Measurements from ENCODE around the gene REPIN1. TPM values are rescaled to one million over a fixed set of nuclear protein-coding genes. Genes with fewer than 3 reads are reported as not detected.

The REPIN1 gene
- total and polyA plus RNA-seq, 9 of the 15 experiments (the other 6 are each of a cell fraction or from before 2014, with no cell fraction given), result 8.1 to 283 (median 94.3) TPM

DNA sequence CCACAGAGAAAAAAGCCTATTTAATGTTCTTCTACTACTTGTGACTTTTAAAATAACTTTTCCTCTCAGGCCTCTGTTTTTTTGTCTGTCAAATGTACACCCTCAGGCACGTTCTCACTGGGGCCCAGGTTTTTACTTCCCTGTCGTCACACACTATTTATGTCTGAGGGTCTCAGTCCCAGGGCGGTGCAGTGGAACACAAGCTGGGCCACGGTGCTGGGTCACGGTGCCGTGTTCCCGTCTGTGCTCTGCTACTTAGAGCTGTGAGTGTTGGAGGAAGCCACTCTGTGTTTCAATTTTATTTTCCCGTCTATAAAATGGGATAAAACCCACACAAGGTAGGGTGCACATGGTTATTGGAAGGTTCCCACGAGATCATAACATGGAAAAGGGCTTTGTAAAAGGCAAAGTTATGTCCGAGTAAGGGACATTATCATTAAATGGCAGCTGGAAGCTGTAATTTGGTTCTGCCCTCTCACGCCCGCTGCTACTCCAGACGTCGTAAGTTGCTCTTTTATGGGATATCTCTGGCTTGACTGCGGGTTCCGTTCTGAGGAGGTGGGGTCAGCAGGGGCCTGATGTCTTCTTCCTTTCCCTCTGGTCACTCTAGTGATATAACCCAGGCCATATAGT, 35.7 kb downstream of the REPIN1 start (continued):
- no peak for TF ChIP-seq CTCF (IDR thresholded peaks at IDR 0.05 in 2 of 3, conservative IDR thresholded peaks at IDR 0.05 in 1 of 3; ENCODE audit: insufficient read depth in 2 of 3, low read depth in 1 of 3, low read length in 3 of 3)
- TF ChIP-seq HNRNPUL1 (IDR thresholded peaks at IDR 0.05; ENCODE audit: low read length), result no peak; the same call in 1 of the 2 replicates
- TF ChIP-seq, protein P1, sequence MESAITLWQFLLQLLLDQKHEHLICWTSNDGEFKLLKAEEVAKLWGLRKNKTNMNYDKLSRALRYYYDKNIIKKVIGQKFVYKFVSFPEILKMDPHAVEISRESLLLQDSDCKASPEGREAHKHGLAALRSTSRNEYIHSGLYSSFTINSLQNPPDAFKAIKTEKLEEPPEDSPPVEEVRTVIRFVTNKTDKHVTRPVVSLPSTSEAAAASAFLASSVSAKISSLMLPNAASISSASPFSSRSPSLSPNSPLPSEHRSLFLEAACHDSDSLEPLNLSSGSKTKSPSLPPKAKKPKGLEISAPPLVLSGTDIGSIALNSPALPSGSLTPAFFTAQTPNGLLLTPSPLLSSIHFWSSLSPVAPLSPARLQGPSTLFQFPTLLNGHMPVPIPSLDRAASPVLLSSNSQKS (CRISPR knock-in tag; IDR thresholded peaks at IDR 0.05), result no peak
- TF ChIP-seq ZNF224 (CRISPR knock-in tag; IDR thresholded peaks at IDR 0.05), result no peak
- no peak for TF ChIP-seq NR2F6 (CRISPR knock-in tag; IDR thresholded peaks at IDR 0.05)
- no peak for TF ChIP-seq ATF6 (CRISPR knock-in tag; IDR thresholded peaks at IDR 0.05)
- TF ChIP-seq ZNF592 (IDR thresholded peaks at IDR 0.05), result no peak; the same call in none of the 2 replicates
- TF ChIP-seq TSC22D4 (tag; IDR thresholded peaks at IDR 0.05), result no peak
- TF ChIP-seq ZNF444 (CRISPR knock-in tag; IDR thresholded peaks at IDR 0.05), result no peak; the same call in 1 of the 2 replicates
- TF ChIP-seq KDM4B (IDR thresholded peaks at IDR 0.05; ENCODE audit: borderline replicate concordance in 2 of 2, low read depth in 1 of 2), result no peak
- TF ChIP-seq NFE2 (IDR thresholded peaks at IDR 0.05; ENCODE audit: low read depth), result no peak
- TF ChIP-seq SAP30 (IDR thresholded peaks at IDR 0.05; ENCODE audit: borderline replicate concordance, insufficient read depth, low read depth, low read length, poor library complexity, severe bottlenecking), result no peak
- TF ChIP-seq BMI1 (IDR thresholded peaks at IDR 0.05; ENCODE audit: low read length), result no peak
- TF ChIP-seq, protein P2, sequence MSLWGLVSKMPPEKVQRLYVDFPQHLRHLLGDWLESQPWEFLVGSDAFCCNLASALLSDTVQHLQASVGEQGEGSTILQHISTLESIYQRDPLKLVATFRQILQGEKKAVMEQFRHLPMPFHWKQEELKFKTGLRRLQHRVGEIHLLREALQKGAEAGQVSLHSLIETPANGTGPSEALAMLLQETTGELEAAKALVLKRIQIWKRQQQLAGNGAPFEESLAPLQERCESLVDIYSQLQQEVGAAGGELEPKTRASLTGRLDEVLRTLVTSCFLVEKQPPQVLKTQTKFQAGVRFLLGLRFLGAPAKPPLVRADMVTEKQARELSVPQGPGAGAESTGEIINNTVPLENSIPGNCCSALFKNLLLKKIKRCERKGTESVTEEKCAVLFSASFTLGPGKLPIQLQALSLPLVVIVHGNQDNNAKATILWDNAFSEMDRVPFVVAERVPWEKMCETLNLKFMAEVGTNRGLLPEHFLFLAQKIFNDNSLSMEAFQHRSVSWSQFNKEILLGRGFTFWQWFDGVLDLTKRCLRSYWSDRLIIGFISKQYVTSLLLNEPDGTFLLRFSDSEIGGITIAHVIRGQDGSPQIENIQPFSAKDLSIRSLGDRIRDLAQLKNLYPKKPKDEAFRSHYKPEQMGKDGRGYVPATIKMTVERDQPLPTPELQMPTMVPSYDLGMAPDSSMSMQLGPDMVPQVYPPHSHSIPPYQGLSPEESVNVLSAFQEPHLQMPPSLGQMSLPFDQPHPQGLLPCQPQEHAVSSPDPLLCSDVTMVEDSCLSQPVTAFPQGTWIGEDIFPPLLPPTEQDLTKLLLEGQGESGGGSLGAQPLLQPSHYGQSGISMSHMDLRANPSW (CRISPR knock-in tag; IDR thresholded peaks at IDR 0.05), result no peak
- TF ChIP-seq TFAM (CRISPR knock-in tag; conservative IDR thresholded peaks at IDR 0.05), result no peak

Measured in K562 (cell line).